ENCODE data around the gene TSPYL1. TPM values are rescaled to one million over a fixed set of nuclear protein-coding genes. Genes with fewer than 3 reads are reported as not detected.

The TSPYL1 gene
- total and polyA plus RNA-seq, 2 experiments from 2014 or later = 71.5 to 89.1 TPM

- no peaks in the 10 kb centered on the region for H4K20me1 ChIP-seq (ENCODE audit: insufficient read depth)
- no peak for DNase-seq
- H3K4me3 ChIP-seq = no peak overlapping the region
- H3K9ac ChIP-seq = no peak overlapping the region
- H3K4me2 ChIP-seq (ENCODE audit: unreplicated experiment) = no peak overlapping the region
- in situ Hi-C loops (cut with MboI) = no loop called here
- H3K27me3 ChIP-seq (replicated peaks; ENCODE audit: insufficient read depth) = no peaks in the 10 kb centered on the region
- H2AFZ ChIP-seq = no peak overlapping the region
- no peaks in the 10 kb centered on the region for H3K79me2 ChIP-seq (ENCODE audit: insufficient read depth)
- 56 to 66% methylated on average over 2 of the region's 2 CpGs for WGBS, 2 experiments (ENCODE audit: low coverage in 1 of 2, low lambda C conversion rate in 2 of 2, missing lambda C conversion rate in 2 of 2)
- no peak for TF ChIP-seq EZH2phosphoT487 (IDR thresholded peaks at IDR 0.05; ENCODE audit: insufficient read depth, low read depth)
- no peak for TF ChIP-seq EZH2 (IDR thresholded peaks at IDR 0.05; ENCODE audit: insufficient read depth, poor library complexity, severe bottlenecking)
- H3K9me3 ChIP-seq (ENCODE audit: low read depth) = no peaks in the 10 kb centered on the region
- no peaks in the 10 kb centered on the region for H3K36me3 ChIP-seq (ENCODE audit: low read depth)
- H3K4me1 ChIP-seq (ENCODE audit: insufficient read depth) = peaks cover 18% of the 10 kb centered on the region
- no peak overlapping the region for H3K27ac ChIP-seq
- peaks cover 15% of the 10 kb centered on the region; the same call in 1 of the 2 replicates for H3F3A ChIP-seq (ENCODE audit: insufficient read depth)
- no peaks in the 10 kb centered on the region for H3K9me2 ChIP-seq (ENCODE audit: insufficient read depth)
Measured at GRCh38 chr6:116316772-116317467, 37.2 kb upstream of the TSPYL1 start.

DNA sequence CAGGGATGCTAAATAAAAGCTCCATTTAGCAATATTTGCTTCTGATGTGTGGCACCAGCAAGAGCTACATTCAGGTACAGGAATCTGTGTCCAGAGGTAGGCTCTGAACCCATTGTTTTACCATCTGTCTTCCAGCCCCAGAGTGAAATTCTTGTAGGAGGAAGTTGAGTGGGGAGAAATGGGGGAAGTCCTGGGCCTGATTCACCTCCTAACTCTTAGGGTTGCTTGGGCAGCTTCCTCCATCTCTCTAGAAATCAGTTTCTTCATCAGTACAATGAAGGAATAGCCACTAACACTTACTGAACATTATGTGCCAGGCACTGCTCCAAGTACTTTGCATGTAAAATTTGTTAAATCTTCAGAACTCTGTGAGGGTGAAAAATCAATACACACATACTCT is 35.1 kb upstream of the TSPYL1 start:
- Histone ChIP-seq H3K9ac (no peak overlapping the region), H3K27ac (no peak overlapping the region), H3K9me3 (ENCODE audit: low read depth) (no peaks in the 10 kb centered on the region), H4K20me1 (ENCODE audit: insufficient read depth) (no peaks in the 10 kb centered on the region), H3K79me2 (ENCODE audit: insufficient read depth) (no peaks in the 10 kb centered on the region), H3K9me2 (ENCODE audit: insufficient read depth) (no peaks in the 10 kb centered on the region), H3K4me3 (no peak overlapping the region), H3K27me3 (replicated peaks; ENCODE audit: insufficient read depth) (no peaks in the 10 kb centered on the region), H3K36me3 (ENCODE audit: low read depth) (no peaks in the 10 kb centered on the region), H2AFZ (no peak overlapping the region), H3F3A (ENCODE audit: insufficient read depth) (peaks cover 15% of the 10 kb centered on the region; the same call in 1 of the 2 replicates), H3K4me2 (ENCODE audit: unreplicated experiment) (no peak overlapping the region), H3K4me1 (ENCODE audit: insufficient read depth) (peaks cover 18% of the 10 kb centered on the region)
- no peak for DNase-seq
- TF ChIP-seq EZH2phosphoT487 (IDR thresholded peaks at IDR 0.05; ENCODE audit: insufficient read depth, low read depth) = no peak
- no peak for TF ChIP-seq EZH2 (IDR thresholded peaks at IDR 0.05; ENCODE audit: insufficient read depth, poor library complexity, severe bottlenecking)
- in situ Hi-C loops (cut with MboI) = no loop called here

- Histone ChIP-seq H3K9me3 (ENCODE audit: low read depth) (no peaks in the 10 kb centered on the region), H3K27me3 (replicated peaks; ENCODE audit: insufficient read depth) (no peaks in the 10 kb centered on the region), H3K36me3 (ENCODE audit: low read depth) (no peaks in the 10 kb centered on the region), H3K79me2 (ENCODE audit: insufficient read depth) (no peaks in the 10 kb centered on the region), H3F3A (ENCODE audit: insufficient read depth) (peaks cover 15% of the 10 kb centered on the region; the same call in 1 of the 2 replicates), H3K9me2 (ENCODE audit: insufficient read depth) (no peaks in the 10 kb centered on the region), H4K20me1 (ENCODE audit: insufficient read depth) (no peaks in the 10 kb centered on the region), H3K9ac (no peak overlapping the region), H3K4me3 (no peak overlapping the region), H3K4me2 (ENCODE audit: unreplicated experiment) (peak overlapping the region; percentile 19), H3K4me1 (ENCODE audit: insufficient read depth) (peaks cover 18% of the 10 kb centered on the region), H2AFZ (0 out of 2 replicates have a peak overlapping the region, but pooled peaks have one; percentile 1), H3K27ac (0 out of 2 replicates have a peak overlapping the region, but pooled peaks have one; percentile 29)
- TF ChIP-seq EZH2 (IDR thresholded peaks at IDR 0.05; ENCODE audit: insufficient read depth, poor library complexity, severe bottlenecking) (no peak), EZH2phosphoT487 (IDR thresholded peaks at IDR 0.05; ENCODE audit: insufficient read depth, low read depth) (no peak)
- no peak for DNase-seq
- in situ Hi-C loops (cut with MboI) = no loop called here
Measured at GRCh38 chr6:116314218-116314617, 34.5 kb upstream of the TSPYL1 start.

DNA sequence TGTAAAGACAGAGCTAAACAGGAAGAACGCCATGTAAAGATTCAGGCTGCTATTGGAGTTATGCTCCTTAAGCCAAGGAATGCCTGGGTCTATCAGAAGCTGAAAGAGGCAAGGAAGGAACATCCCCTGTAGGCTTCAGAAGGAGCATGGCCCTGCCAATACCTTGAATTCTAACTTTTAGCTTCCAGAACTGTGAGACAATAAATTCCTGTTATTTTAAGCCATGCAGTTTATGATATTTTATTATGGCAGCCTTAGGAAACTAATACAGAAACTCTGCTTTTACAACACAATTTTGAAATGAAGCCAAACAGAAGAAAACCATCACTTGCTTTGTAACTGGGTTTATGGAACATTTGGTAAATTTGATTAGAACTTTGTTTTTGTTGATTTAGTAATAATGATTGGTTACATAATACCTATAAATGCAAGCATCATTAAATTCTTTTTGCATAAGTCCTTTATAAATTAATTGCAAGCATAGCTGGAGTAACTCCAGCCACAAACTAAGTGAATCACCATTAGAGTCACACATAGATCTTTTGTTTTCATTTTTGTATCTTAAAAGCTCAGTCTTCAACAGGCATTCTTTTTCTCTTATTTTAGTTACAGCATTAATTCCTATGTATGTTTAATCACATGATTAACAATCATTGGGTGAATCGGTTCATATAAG is 33.5 kb upstream of the TSPYL1 start:
- Histone ChIP-seq H3K9ac (peak overlapping the region; percentile 2; the same call in 1 of the 2 replicates), H3K36me3 (ENCODE audit: low read depth) (no peaks in the 10 kb centered on the region), H3K27ac (peak overlapping the region; percentile 29; the same call in 1 of the 2 replicates), H4K20me1 (ENCODE audit: insufficient read depth) (no peaks in the 10 kb centered on the region), H3K79me2 (ENCODE audit: insufficient read depth) (no peaks in the 10 kb centered on the region), H3K4me2 (ENCODE audit: unreplicated experiment) (peak overlapping the region; percentile 19), H3K4me3 (no peak overlapping the region), H3K4me1 (ENCODE audit: insufficient read depth) (peaks cover 18% of the 10 kb centered on the region), H3K27me3 (replicated peaks; ENCODE audit: insufficient read depth) (no peaks in the 10 kb centered on the region), H3K9me2 (ENCODE audit: insufficient read depth) (no peaks in the 10 kb centered on the region), H3F3A (ENCODE audit: insufficient read depth) (peaks cover 15% of the 10 kb centered on the region; the same call in 1 of the 2 replicates), H2AFZ (0 out of 2 replicates have a peak overlapping the region, but pooled peaks have one; percentile 1), H3K9me3 (ENCODE audit: low read depth) (no peaks in the 10 kb centered on the region)
- in situ Hi-C loops (cut with MboI) = no loop called here
- peak; percentile 63 for DNase-seq
- TF ChIP-seq EZH2phosphoT487 (IDR thresholded peaks at IDR 0.05; ENCODE audit: insufficient read depth, low read depth) = no peak
- no peak for TF ChIP-seq EZH2 (IDR thresholded peaks at IDR 0.05; ENCODE audit: insufficient read depth, poor library complexity, severe bottlenecking)
- WGBS, 2 experiments (ENCODE audit: low coverage in 1 of 2, low lambda C conversion rate in 2 of 2, missing lambda C conversion rate in 2 of 2) = 49 to 55% methylated on average over 2 of the region's 2 CpGs
